Measurements from ENCODE around the gene TRIL. TPM values are rescaled to one million over a fixed set of nuclear protein-coding genes. Genes with fewer than 3 reads are reported as not detected.
A peak's percentile ranks its signal among the peaks of the same experiment; 100 is the strongest.

The TRIL gene
- total RNA-seq, 1 experiment from 2014 or later, result 0.46 TPM

DNA sequence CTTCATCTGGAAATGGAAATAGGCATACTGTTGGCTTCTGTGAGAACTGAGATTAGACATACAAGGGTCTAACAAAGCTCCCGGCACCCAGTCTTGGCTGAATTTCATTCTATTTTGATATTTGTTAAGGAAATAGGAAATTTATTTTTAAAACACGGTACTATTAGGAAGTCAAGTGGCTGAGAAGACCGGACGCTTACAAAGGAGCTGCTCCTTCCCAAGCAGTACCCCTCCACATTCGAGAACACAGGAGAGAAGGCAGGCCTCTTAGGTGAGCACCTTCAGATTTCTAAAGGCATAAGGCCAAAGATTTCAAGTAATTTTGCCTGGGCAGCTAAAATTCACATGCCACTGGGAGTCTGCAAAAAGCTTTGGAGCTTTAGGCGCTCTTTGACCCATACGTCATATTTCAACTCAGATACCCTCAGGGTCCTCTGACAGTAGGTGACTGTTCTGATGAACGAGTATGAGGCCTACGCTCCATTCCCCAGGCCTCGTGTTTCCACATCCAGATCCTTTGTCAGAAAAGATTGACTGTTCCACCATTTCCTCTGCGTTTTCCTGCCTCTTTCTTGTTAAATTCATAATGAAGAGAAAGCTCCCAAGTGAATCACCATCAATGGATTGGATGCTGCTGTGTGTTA is 17.3 kb downstream of the TRIL start:
- DNase-seq (ENCODE audit: low read depth), result no peak

DNA sequence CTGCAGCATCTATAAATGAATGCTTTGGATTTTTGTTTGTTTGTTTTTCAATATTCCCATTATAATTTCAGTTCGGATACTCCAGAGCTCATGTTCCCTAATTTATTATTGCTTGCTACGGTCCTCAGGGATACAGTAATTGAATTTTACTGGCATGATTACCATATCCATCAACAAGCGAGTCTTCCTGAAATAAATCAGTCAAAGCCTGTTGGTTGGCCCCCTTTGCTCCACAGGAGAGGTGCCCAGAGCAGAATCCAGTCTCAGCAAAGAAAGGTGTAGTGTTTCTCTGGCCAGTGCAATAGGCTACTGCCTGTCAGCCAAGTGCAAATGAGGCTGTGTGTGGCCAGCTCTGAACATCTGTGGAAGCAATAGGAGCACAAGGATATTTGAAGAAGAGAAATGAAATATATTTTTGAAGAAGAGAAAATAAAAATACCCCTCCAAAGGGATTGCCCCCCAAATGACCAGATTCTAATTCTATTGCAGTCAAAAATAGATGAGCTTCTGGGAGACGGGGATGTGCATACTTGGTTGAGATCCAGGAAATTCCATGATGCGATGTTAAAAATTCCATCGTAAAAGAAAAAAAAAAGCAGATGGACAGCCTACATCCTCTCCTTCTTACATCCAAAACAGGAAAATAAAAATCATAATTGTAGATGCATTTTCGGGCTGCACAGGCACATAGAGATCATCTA is 18.1 kb downstream of the TRIL start:
- no peak for DNase-seq (ENCODE audit: low read depth)

GRCh38 chr7:28939367-28939766 is 18.8 kb downstream of the TRIL start:
- DNase-seq (ENCODE audit: low read depth), result no peak

- no peak for DNase-seq (ENCODE audit: low read depth)
These were observed 20.5 kb downstream of the TRIL start for GRCh38 chr7:28937619-28938018.

- no peak for DNase-seq (ENCODE audit: low read depth)
These were observed 21.0 kb downstream of the TRIL start for GRCh38 chr7:28937103-28937502.

- no peak for DNase-seq (ENCODE audit: low read depth)
These were observed 24.2 kb downstream of the TRIL start for GRCh38 chr7:28933846-28934320.

- DNase-seq (ENCODE audit: low read depth), result no peak
These were observed 26.6 kb downstream of the TRIL start for GRCh38 chr7:28931565-28931964.

DNA sequence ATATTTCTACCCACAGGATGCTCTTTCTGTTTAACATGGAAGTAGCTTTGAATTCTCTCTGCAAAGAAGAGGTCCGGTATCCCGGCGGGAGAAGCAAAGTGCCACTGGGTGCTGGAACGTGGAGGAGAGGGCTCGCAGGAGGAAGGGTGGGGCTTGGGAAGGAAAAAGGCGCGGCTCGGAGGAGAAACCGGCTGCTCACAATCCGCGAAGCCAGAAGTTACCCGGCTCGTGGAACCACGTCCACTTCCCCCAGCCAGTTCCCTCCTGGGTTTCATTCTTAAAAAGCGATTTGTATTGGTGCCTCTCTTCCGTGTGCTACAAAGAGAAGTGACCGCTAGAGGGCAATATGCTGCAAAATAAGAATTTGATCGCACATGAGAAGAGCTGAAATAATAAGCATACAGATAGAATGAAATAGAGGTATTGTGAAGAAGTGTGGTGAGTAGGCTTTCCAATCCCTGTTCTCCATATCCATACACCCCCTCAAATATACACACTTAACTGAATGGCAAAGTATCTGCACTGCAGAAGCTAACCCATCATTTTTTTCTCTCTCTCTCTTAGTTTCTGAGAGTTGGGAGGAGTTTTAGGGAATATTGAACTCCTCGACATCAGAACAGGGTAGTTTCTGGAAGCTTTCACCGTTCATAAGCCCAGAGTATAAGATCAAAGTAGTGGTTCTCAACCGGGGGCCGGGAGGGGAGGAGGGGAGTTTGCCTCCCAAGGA is 31.1 kb downstream of the TRIL start:
- DNase-seq (ENCODE audit: low read depth), result peak; percentile 94

GRCh38 chr7:28922624-28923331 is 35.4 kb downstream of the TRIL start:
- peak; percentile 75 for DNase-seq (ENCODE audit: low read depth)

DNA sequence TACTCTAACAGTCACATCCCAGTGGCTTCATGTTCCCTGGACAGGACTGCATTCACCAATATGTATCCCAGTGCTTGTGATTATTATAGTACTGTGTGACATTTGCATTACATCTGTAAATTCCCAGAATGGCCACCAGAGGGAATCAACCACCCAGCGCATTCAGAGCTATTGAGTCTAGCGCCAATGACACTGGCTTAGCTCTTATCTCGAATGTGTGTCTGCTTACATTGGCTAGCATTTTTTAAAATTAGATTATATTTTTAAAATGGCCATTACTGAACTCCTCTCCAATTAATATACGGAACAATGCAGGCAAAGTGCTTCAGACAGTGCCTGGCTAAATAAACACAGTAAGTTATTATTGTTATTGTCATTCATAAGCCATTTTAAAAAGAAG is 36.3 kb downstream of the TRIL start:
- DNase-seq (ENCODE audit: low read depth), result peak; percentile 81

DNA sequence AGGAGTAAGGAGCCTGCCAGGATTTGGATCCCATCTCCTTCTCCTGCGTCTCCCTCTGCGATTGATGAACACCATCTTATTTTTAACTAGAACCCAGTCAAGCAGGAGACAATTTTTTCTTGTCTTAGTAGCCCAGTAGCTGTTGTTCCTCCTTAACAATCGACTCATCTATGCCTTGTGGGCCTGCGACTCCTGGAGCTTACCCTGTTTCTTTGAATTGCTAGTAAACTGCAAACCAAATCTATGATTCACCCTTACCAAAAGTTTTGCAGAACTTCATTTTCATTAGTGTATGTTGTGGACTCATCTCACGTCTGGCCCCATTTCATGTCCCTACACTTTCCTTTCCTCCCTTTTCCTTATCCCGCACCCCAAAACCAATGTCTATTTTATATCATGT is 37.7 kb downstream of the TRIL start:
- DNase-seq (ENCODE audit: low read depth), result peak; percentile 25

GRCh38 chr7:28919510-28919909 is 38.6 kb downstream of the TRIL start:
- DNase-seq (ENCODE audit: low read depth), result no peak

GRCh38 chr7:28908775-28909174 is 49.4 kb downstream of the TRIL start:
- DNase-seq (ENCODE audit: low read depth), result peak; percentile 97

DNA sequence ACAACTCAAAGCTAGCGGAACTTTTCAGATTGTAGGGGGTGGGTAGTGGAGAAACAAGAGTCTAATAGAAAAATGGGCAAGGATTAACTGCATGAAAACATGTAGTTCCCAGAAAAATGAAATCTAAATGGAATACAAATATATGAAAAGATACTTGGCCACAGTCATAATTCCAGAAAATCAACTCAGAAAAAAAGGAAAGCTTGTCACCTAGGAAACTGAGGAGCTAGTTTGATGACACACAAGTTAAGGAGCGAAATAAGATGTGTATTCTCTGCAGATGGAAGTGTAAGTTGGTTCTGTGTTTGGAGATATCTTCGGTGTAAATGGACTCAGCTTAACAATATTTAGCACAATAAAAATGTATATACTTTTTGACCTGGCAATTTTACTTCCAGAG is 52.7 kb downstream of the TRIL start:
- DNase-seq (ENCODE audit: low read depth), result no peak

DNA sequence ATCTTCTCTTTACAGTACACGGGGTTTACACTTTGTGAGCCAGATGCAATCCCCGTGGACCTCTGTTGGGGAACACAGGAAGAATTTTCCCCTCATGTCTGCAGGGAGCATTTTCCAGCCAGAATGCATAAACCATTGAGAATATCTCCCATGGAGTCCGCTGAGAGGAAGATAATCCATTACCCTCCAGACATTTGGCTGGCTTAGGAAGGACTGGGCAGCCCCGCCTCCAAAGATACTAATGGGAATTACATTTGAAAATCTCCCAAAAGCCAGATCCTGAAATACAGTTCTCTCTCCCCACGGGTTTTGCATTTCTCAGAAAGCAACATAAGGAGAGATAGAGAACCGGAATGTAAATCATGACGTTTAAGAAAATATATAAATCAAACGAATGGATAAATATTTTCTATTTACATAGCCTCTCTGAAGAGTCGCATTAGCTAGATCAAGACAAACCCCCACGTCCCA is 53.5 kb downstream of the TRIL start:
- DNase-seq (ENCODE audit: low read depth), result peak; percentile 70

DNA sequence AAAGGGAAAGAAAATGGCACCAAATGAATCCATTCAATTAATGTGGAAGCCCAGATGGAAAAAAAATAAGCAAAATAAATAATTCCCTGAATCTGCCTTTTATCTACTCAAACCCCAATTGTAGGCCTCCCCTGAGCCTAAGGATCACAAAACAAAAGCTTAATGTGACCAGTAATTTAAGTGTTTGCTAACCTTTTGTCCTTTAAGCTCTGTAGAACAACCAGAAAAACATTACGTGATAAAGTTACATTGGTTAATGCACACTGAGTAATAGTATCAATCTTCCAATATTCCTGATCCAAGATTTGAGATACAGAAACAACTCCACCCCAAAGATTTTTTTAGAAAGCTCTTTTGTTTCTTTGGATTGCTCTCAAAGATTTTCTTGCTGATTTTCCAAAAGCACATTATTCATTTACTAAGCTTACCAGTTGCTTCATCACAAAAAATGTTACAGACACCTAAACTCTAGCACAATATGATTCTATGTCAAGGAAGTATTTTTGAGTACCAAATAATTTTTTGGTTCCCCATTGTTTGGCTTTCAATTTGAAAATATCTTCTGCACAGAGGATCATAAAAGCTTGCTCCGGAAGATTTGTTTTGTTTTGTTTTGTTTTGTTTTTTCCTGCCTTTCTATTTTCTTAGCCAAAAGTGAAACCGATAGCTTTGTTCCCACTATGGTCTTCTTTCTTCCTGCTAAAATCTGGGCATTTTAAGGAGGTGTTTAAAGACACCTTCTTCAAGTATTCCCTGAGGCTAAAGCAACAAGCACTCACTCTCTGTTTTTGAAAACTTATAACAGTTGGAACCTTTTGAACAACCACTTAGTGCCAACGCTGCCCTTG is 54.2 kb downstream of the TRIL start:
- peak; percentile 45 for DNase-seq (ENCODE audit: low read depth)

Other genes starting within 250 kb of the TRIL start
- 0.06 and 0.19 TPM in 2 replicates for gene CPVL, start 188.2 kb upstream of the TRIL start, total RNA-seq (2014; rRNA removed)
- gene CHN2, start 236.4 kb upstream of the TRIL start, total RNA-seq (2014; rRNA removed), result not detected in 2 replicates